ENCODE measurements around the gene SGPP1. TPM values are rescaled to one million over a fixed set of nuclear protein-coding genes. Genes with fewer than 3 reads are reported as not detected.
"Not testable (repeated sequence)": the region's sequence is repeated elsewhere in the genome, so short reads cannot be mapped to it uniquely, and the experiment has no call there.

The SGPP1 gene
- total RNA-seq, 1 donor from 2014 or later = 51.8 TPM

DNA sequence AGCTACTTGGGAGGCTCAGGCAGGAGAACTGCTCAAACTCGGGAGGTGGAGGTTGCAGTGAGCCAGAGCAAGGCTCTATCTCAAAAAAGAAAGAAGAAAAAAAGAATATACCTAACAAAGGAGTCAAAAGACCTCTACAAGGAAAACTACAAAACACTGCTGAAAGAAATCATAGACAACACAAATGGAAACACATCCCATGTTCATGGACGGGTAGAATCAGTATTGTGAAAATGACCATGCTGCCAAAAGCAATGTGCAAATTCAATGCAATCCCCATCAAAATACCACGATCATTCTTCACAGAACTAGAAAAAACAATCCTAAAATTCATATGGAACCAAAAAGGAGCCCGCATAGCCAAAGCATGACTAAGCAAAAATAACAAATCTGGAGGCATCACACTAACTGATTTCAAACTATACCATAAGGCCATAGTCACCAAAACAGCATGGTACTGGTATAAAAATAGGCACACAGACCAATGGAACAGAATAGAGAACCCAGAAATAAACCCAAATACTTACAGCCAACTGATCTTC lies 91.7 kb downstream of the SGPP1 start:
- not testable (repeated sequence) for DNase-seq (ENCODE audit: low read depth)

Other genes with a start within 250 kb of the SGPP1 start
- 24.0 and 54.4 TPM in 2 replicates for gene PPP2R5E, start 184.7 kb downstream of the SGPP1 start, total RNA-seq
- 21.4 and 26.0 TPM in 2 replicates for gene WDR89, start 86.2 kb downstream of the SGPP1 start, total RNA-seq
- gene SYNE2, start 124.9 kb upstream of the SGPP1 start, total RNA-seq = 74.3 and 261 TPM in 2 replicates